Upper lobe of left lung (tissue), 4 donors: ENCODE results near the gene ANP32A.
A peak's percentile ranks its signal among the peaks of the same experiment; 100 is the strongest.

Experiments
- CTCF ChIP-seq, 6 experiments: fragments of 450-650 bp in 4 of 6; fragments of 200-600 bp in 2 of 6; sonication (generic) in 2 of 6; IDR thresholded peaks; one replicate each; pipeline ENCODE4 v1.5.1; 2016 to 2019; ENCODE audit warnings: antibody characterized with exemption in 6 of 6
- POLR2AphosphoS5 ChIP-seq, 2 donors: sonication (generic); formaldehyde crosslinking; IDR thresholded peaks; one replicate each; pipeline ENCODE4 v1.5.1; 2017; ENCODE audit warnings: antibody characterized with exemption in 2 of 2

- TF ChIP-seq CTCF (IDR thresholded peaks at IDR 0.05) (no peak), POLR2AphosphoS5 (IDR thresholded peaks at IDR 0.05) (peak in 1 of 2 donors; percentile 18)
Observed at GRCh38 chr15:68792901-68793766, 27.6 kb downstream of the ANP32A start.
